ENCODE measurements around the gene KDM4C. TPM values are rescaled to one million over a fixed set of nuclear protein-coding genes. Genes with fewer than 3 reads are reported as not detected.
"Not testable (repeated sequence)": the region's sequence is repeated elsewhere in the genome, so short reads cannot be mapped to it uniquely, and the experiment has no call there.

The KDM4C gene
- total RNA-seq, 1 experiment from 2014 or later = 16.2 TPM

DNA sequence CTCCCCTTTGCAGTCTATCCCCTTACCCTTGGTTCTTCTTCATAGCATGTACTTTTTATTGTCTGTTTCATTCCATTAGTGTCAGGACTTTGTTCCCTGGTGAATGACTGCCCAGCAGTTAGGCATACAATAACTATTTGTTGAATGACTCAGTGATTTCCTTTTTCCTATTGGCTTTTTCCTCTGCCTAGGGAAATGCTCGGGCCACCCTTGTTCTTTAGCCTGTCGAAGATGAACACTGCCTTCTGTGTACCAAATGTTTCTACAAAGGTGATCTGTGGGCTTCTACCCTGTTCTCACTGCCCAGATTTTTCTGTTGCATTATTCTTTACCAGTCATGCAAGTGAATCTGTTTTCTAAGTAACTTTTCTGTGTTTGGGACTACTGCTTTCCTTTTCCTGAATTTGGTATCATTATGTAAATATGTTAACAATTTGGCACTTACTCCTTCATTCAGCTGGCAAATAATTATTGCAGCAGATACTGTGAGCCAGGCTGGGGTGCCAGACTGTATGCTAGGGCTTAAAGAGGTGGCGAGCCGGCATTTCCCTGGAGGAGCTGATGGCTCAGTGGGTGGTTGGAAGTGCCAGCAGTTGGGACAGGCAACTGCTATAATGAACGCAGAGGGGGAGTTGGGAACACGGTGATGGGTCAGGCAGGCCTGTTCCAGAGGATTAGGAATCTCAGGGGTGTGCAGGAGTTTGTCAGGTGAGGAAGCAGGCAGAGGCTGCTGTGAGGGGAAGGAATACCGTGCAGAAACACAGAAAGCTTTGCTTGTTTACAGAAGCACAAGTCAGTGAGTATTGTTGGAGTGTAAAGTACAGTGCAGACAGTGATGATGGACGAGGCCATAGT lies 30.6 kb downstream of the KDM4C start:
- TF ChIP-seq, protein P1, sequence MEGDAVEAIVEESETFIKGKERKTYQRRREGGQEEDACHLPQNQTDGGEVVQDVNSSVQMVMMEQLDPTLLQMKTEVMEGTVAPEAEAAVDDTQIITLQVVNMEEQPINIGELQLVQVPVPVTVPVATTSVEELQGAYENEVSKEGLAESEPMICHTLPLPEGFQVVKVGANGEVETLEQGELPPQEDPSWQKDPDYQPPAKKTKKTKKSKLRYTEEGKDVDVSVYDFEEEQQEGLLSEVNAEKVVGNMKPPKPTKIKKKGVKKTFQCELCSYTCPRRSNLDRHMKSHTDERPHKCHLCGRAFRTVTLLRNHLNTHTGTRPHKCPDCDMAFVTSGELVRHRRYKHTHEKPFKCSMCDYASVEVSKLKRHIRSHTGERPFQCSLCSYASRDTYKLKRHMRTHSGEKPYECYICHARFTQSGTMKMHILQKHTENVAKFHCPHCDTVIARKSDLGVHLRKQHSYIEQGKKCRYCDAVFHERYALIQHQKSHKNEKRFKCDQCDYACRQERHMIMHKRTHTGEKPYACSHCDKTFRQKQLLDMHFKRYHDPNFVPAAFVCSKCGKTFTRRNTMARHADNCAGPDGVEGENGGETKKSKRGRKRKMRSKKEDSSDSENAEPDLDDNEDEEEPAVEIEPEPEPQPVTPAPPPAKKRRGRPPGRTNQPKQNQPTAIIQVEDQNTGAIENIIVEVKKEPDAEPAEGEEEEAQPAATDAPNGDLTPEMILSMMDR (IDR thresholded peaks at IDR 0.05; ENCODE audit: unreplicated experiment) = no peak
- DNase-seq = no peak
- CTCF ChIA-PET = no interaction called here
- no TSS peak for BruUV-seq (replicated peaks)
- Mint-ChIP-seq H3K27ac (ENCODE audit: unreplicated experiment) (peak overlapping the region; percentile 78), H3K4me1 (ENCODE audit: low read depth, unreplicated experiment) (peaks cover 31% of the 10 kb centered on the region), H3K36me3 (ENCODE audit: insufficient read depth, unreplicated experiment) (peaks cover 4% of the 10 kb centered on the region), H3K4me3 (ENCODE audit: low read depth, unreplicated experiment) (peak overlapping the region; percentile 58), H3K27me3 (ENCODE audit: unreplicated experiment) (no peaks in the 10 kb centered on the region), H3K9me3 (ENCODE audit: low read depth, unreplicated experiment) (no peaks in the 10 kb centered on the region)
- intact Hi-C loops (cut with micrococcal nuclease; ENCODE audit: unreplicated experiment) = no loop called here

- CTCF ChIA-PET; intact Hi-C loops (cut with micrococcal nuclease; ENCODE audit: unreplicated experiment); H3K9me3 Mint-ChIP-seq (ENCODE audit: low read depth, unreplicated experiment); H3K36me3 Mint-ChIP-seq (ENCODE audit: insufficient read depth, unreplicated experiment); BruUV-seq (replicated peaks); DNase-seq; H3K27ac Mint-ChIP-seq (ENCODE audit: unreplicated experiment); H3K27me3 Mint-ChIP-seq (ENCODE audit: unreplicated experiment): not testable (repeated sequence)
- peaks cover 25% of the 10 kb centered on the region for H3K4me1 Mint-ChIP-seq (ENCODE audit: low read depth, unreplicated experiment)
- H3K4me3 Mint-ChIP-seq (ENCODE audit: low read depth, unreplicated experiment) = peak overlapping the region; percentile 58
Observed at GRCh38 chr9:6789017-6789338, 31.2 kb downstream of the KDM4C start.

DNA sequence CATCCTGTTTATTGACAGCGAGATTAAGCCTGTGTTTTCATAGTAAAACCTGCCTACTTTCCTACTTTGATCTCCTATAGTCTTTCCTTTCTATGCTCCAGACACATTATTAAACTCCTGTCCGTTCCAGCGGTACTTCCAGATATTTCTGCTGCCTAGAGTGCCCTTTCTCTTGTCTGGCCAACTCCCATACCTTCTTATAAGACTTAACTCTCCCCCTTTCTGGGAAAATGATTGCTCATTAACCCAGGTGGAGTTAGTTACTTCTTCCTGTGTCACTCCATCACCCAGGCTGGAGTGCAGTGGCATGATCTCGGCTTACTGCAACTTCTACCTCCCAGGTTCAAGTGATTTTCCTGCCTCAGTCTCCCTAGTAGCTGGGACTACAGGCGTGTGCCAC lies 33.1 kb downstream of the KDM4C start:
- H3K36me3 Mint-ChIP-seq (ENCODE audit: insufficient read depth, unreplicated experiment) = peaks cover 13% of the 10 kb centered on the region
- intact Hi-C loops (cut with micrococcal nuclease; ENCODE audit: unreplicated experiment) = no loop called here
- H3K27me3 Mint-ChIP-seq (ENCODE audit: unreplicated experiment) = no peaks in the 10 kb centered on the region
- H3K4me1 Mint-ChIP-seq (ENCODE audit: low read depth, unreplicated experiment) = peaks cover 25% of the 10 kb centered on the region
- BruUV-seq (replicated peaks) = no TSS peak
- no peaks in the 10 kb centered on the region for H3K9me3 Mint-ChIP-seq (ENCODE audit: low read depth, unreplicated experiment)
- CTCF ChIA-PET = no interaction called here
- no peak for DNase-seq
- H3K4me3 Mint-ChIP-seq (ENCODE audit: low read depth, unreplicated experiment) = no peak overlapping the region
- TF ChIP-seq, protein P1 (IDR thresholded peaks at IDR 0.05; ENCODE audit: unreplicated experiment) = no peak
- no peak overlapping the region for H3K27ac Mint-ChIP-seq (ENCODE audit: unreplicated experiment)

DNA sequence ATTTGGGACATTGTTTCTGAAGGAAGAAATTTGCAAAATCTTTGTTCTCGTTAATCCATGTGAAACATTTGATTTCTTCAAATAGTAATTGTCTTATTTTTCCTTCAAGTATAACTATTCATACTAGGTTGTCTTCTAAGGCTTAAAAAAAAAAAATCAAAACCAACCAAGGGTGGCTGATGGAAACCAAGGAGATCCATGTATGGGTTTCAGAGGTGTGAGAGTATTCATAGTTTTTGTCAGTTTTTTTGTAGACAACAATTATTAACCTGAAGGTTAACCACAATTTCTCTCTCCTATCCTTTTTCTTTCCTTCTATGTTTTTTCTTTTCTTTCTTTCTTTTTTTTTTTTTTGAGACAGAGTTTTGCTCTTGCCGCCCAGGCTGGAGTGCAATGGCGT lies 35.4 kb downstream of the KDM4C start:
- H3K27ac Mint-ChIP-seq (ENCODE audit: unreplicated experiment) = no peak overlapping the region

More for the DNA sequence above, 35.4 kb downstream of the KDM4C start:
- H3K9me3 Mint-ChIP-seq (ENCODE audit: low read depth, unreplicated experiment) = no peaks in the 10 kb centered on the region
- no TSS peak for BruUV-seq (replicated peaks)
- no peak for DNase-seq
- CTCF ChIA-PET = no interaction called here
- intact Hi-C loops (cut with micrococcal nuclease; ENCODE audit: unreplicated experiment) = no loop called here
- H3K36me3 Mint-ChIP-seq (ENCODE audit: insufficient read depth, unreplicated experiment) = peaks cover 8% of the 10 kb centered on the region
- H3K27me3 Mint-ChIP-seq (ENCODE audit: unreplicated experiment) = no peaks in the 10 kb centered on the region
- H3K4me3 Mint-ChIP-seq (ENCODE audit: low read depth, unreplicated experiment) = no peak overlapping the region
- peaks cover 15% of the 10 kb centered on the region for H3K4me1 Mint-ChIP-seq (ENCODE audit: low read depth, unreplicated experiment)
- TF ChIP-seq, protein P1 (IDR thresholded peaks at IDR 0.05; ENCODE audit: unreplicated experiment) = no peak
